NOMO-1 (cell line): Measurements from ENCODE around the gene CAPN14.

Source experiments
- DNase-seq, 2 experiments: peaks; one replicate each; lab custom pipeline; 2025; ENCODE audit not compliant: unreplicated experiment in 2 of 2; lab: John Stamatoyannopoulos, UW

The CAPN14 gene

GRCh38 chr2:31150120-31150670, 67.1 kb downstream of the CAPN14 start:
- DNase-seq = no peak

- DNase-seq = no peak
Measured at GRCh38 chr2:31148514-31148913, 68.8 kb downstream of the CAPN14 start.

- DNase-seq = no peak
Measured at GRCh38 chr2:31147645-31148044, 69.7 kb downstream of the CAPN14 start.

GRCh38 chr2:31142110-31142509, 75.2 kb downstream of the CAPN14 start:
- no peak for DNase-seq

GRCh38 chr2:31141443-31142085, 75.8 kb downstream of the CAPN14 start:
- DNase-seq = no peak

- DNase-seq = no peak
Measured at GRCh38 chr2:31140151-31140550, 77.2 kb downstream of the CAPN14 start.

GRCh38 chr2:31139671-31140070, 77.6 kb downstream of the CAPN14 start:
- no peak for DNase-seq

GRCh38 chr2:31138037-31138962, 79.0 kb downstream of the CAPN14 start, which contains the start of gene GALNT14:
Gene GALNT14, minus strand, starts transcription at chr2:31138440. Its CDS starts 354 bp downstream, at chr2:31138086.
- peak; percentile 54 to 60 for DNase-seq

- no peak for DNase-seq
Measured at GRCh38 chr2:31137211-31138036, 79.9 kb downstream of the CAPN14 start.

GRCh38 chr2:31136732-31137131, 80.6 kb downstream of the CAPN14 start:
- no peak for DNase-seq

- no peak for DNase-seq
Measured at GRCh38 chr2:31136000-31136399, 81.3 kb downstream of the CAPN14 start.

- no peak for DNase-seq
Measured at GRCh38 chr2:31134480-31134879, 82.8 kb downstream of the CAPN14 start.

GRCh38 chr2:31132786-31133185, 84.5 kb downstream of the CAPN14 start:
- no peak for DNase-seq

GRCh38 chr2:31131871-31132270, 85.4 kb downstream of the CAPN14 start:
- no peak for DNase-seq

GRCh38 chr2:31129375-31130171, 87.7 kb downstream of the CAPN14 start:
- no peak for DNase-seq

- no peak for DNase-seq
Measured at GRCh38 chr2:31127931-31128330, 89.4 kb downstream of the CAPN14 start.

- no peak for DNase-seq
Measured at GRCh38 chr2:31125918-31126695, 91.2 kb downstream of the CAPN14 start.

- no peak for DNase-seq
Measured at GRCh38 chr2:31124904-31125303, 92.4 kb downstream of the CAPN14 start.
